GM21447 (cell line): ENCODE data around the gene GRK5.

Experiments used
- ATAC-seq: cut with Tn5 transposase; IDR thresholded peaks from one replicate; pipeline ENCODE4 v1.9.1; 2021; ENCODE audit not compliant: unreplicated experiment

Gene GRK5

DNA sequence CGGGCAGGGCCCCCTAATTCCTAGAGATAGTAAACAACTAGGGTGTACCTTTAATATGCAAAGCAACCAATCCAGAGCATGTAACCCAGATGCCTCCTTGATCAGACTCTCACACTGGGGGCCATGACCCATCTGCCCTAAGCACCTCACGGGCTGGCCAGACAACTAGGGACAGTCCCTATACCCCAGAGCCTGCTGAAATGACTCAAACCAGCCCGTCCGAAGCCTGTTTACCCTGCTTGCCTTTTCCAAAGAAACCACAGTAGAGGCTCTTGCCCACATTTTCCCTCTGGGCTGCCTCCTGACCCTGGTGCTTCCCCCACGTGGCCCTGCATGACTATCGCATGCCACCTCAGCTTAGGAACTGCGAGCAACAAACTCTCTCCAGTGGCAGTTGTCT, 288.9 kb downstream of the GRK5 start:
- ATAC-seq = peak; percentile 96

DNA sequence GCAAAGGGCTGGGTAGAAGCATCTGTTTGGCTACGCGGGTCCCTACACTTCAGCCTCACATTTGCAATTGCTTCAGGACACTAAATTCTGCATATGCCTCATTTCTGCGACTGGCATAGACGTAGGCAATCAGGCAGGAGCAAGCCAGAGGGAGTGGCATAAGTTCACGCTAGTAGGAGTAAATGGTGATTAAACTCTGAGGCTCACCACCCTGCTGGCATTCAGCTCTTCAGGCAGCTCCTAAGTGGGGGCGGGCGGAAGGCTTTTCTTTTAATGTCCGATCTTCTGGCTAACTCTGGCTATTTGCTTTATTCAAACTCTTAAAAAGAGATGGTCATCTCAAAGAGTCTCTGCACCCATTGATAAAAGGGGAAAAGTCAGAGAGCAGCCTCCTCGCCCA, 289.9 kb downstream of the GRK5 start:
- ATAC-seq = no peak

DNA sequence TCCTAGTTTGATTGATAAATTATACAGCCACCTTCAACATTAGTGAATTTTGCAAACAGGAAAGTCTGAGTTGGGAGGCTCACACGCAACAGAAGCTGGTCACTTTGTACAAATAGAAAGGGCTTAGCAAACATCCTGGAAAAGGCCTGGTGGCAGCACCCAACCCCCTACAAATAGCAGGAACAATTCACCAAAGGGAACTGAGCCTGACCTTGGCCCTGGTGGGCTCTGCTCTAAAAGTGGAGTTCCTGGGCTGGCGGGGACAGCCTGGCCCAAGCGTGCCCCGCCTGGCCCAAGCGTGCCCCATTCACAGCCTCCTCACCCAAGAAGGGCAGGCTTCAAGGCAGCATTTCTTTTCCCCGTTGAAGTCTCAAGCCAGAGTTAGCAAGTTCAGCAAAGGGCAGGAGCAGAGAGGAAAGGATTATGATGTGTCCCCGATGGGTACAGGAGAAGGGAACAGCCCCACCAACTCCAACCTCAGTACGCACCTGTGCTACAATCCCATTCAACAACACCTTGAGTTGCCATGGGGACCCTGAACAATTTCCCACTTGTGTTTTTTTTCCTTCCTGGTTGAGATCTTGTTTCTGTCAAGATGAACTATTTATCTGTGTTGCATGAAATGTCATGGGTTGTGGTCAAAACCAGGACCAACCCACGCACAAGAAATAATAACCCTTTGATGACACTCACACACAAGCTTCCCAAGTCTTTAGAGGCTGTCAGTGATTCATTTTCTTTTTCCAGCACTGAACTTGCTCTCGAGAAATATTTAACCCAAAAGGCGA, 291.7 kb downstream of the GRK5 start:
- no peak for ATAC-seq

DNA sequence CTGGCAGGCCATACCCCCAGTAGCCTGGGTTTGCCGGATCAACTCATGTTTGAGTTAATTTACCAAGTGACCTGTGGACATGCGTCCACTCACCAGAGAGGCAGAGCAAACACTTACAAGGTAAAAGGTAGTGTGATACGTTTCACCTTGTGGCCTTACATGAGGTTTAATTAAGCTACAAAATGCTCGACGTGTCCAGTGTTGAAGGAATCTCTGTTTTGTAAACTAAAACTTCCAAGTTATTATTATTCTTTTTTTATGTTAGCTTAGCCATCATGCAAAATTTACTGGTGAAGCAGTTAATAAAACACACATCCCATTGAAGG, 292.3 kb downstream of the GRK5 start:
- ATAC-seq = no peak

DNA sequence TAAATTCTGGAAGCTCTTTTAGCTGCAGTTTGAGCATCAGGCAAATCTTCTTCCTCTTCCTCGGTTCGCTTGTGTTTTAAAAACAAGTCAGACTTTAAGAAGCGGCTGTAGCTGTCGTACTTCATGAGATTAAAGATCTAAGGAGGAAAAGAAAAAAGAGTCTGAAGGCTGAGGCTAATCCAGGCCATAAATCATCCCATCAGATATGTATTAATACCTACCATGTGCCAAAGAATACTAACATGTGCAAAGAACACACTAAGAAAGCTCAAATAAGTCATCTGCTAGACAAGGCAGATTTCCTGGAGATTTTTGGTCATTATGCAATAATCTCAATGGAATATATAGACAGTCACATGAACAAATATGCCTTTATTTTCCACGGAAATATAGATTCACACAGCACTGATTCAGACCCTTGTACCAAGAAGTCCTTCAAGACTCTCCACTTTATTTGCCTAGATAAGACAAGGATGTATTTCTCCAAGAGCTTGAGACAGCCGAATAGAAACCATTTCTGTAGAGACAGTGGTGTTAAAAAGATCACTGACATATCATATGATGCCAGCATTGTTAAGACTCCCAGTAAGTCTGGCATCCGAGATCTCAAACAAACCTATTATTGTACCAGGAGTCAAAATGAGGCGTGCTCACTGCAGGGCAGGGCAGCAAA, 292.9 kb downstream of the GRK5 start:
- no peak for ATAC-seq

DNA sequence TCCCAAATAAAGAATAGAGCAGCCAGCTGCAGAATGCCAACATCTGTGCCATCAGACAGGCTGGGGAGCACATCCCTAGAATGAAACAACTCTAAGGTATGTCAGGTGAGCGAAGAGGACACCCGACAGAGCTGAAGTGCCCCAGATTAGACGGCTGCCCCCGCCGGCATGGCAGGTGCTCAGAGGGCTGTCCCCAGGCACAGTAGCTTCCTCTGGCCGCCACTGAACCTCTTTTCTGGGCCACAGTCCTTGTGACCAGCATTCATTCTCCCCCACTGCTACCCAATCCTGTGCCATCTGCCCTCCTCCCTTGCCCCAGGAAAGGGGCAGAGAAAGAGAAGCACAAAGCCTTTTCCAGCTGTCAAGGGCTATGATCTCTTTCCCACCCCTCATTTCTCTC, 293.4 kb downstream of the GRK5 start:
- no peak for ATAC-seq

DNA sequence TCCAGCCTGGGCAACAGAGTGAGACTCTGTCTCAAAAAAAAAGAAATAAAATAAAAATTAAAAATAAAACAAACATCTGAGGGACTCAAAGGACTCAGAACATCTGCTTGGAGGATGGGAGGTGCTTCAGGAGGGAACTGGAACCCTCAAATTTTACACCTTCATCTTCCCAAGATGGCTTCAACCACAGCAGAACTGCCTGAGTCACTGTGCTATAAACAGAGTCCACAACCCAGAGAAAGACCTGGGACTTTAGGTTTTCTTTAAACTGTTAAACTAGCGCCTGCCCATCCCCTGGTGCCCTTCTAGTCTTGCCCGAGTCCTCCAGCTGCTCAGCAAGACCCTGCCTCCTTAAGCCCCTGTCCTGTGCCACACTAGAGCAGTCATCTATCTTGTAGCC, 294.3 kb downstream of the GRK5 start:
- no peak for ATAC-seq

DNA sequence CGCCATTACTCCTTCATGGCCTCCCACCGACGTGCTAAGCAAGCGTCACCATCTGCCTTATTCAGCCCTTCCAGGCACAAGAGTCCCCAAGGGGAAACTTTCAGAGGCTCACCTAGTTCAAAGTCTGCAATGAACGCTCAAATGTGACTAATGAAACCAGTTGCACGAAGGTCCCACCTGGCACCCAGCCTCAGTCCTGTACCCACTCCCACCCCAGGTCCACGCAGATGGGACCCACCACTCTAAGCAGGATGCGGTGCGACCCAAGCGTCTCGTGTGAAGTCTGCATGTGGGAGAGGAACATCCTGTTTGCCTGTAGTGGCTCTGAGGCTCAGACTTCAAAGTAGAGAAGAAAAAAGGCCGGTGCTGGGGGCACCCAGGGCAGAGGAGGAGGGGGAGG, 294.8 kb downstream of the GRK5 start:
- peak; percentile 50 for ATAC-seq

DNA sequence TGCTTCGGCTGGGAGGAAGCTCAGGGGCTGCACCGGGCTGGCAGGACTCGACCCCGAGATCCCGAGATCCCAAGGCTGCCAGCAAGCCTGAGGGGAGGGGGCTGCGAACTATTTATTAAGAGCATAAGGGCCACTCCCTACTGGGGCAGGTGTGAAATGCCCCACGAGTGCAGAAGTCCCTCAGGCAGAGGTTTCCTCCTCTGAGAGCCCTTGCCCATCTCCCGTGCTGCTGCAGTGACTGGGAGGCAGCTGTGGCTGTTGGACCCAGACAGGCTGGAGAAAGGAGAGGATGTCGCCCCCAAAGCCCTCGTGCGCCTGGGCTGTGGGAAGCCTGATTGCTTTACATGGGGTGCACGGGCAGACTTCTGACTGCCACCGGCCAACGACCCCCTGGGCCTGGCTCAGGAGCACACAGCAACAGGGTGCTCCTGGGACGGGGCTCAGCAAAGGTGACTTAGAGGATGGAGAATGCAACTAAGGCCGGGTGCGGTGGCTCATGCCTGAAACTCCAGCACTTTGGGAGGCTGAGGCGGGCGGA, 295.3 kb downstream of the GRK5 start:
- ATAC-seq = peak; percentile 17

DNA sequence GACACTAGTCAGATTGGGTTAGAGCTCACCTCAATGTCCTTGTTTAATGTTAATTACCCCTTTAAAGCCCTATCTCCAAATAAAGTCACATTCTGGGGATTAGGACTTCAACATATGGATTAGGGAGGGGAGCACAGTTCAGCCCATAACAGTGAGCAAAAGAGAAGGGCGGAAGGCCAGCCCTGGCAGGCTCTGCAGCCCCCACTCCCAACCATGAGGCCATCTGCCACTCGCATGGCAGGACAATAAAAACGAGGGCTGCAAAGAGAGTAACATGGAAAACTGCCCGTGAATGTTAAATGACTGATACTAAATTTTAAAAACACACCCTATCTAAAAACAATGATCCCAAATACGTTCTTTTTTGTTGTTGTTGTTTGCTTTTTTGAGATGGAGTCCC, 296.4 kb downstream of the GRK5 start:
- no peak for ATAC-seq

DNA sequence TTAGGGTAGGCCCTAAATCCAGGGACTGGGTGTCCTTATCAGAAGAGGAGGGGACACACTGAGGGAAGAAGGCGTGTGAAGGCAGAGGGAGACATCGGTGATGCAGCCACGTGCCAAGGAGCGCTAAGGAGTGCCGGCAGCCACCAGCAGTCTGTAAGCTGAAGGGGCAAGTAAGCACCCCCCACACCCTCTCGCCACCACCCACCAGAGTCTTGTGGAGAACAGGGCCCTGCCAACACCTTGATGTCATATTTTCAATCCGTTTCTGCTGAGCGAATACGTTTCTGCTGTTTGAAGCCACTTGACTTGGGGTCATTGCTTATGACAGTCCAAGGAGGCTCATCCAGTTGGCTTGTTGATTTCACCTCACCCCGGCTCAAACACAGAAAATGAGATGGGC, 297.3 kb downstream of the GRK5 start:
- no peak for ATAC-seq

DNA sequence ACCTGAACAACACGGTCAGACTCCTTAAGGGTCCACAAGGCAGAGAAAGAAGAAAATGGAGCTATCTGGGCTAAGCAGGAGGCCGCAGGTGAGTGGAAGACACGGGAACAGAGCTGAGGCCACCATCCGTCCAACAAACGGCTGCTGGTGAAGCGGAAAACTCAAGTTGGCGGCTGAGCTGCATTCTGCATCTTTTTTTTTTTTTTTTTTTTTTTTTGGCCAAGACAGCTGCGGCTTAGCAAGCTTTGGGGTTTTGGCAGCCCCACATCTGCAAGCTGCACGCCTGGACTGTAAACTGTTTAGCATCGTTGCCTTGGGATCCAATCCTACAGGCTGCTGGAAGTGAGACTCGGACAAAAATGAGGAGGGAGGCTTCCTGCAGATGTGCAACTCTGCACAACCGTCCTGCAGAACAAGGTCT, 297.8 kb downstream of the GRK5 start:
- ATAC-seq = no peak
